Gastrocnemius medialis (tissue), 4 donors: Measurements from ENCODE around the gene ZNF354C. TPM values are rescaled to one million over a fixed set of nuclear protein-coding genes. Genes with fewer than 3 reads are reported as not detected.

Experiments
- ATAC-seq, 2 donors: fragments of 150-250 bp; one replicate each; pipeline ENCODE4 v1.9.1; 2016
- DNase-seq, 2 donors: peaks; one replicate each; pipeline ENCODE4 v3.0.0-alpha.2; 2019
- H3K27ac ChIP-seq, 4 donors: fragments of 200-600 bp; sonication (generic); 1 replicate in 1 of 4; 2 replicates in 3 of 4; pipeline ENCODE4 v1.5.1; 2016 to 2018; ENCODE audit warnings: mild to moderate bottlenecking in 2 of 4, moderate library complexity in 1 of 4
- H3K27me3 ChIP-seq, 3 donors: fragments of 200-600 bp; sonication (generic) in 2 of 3; 1 replicate in 1 of 3; 2 replicates in 2 of 3; pipeline versions ENCODE4 v1.5.1 to v1.6.0; 2016 to 2019; ENCODE audit warnings: mild to moderate bottlenecking in 1 of 3, moderate library complexity in 1 of 3
- H3K36me3 ChIP-seq, 2 donors: fragments of 200-600 bp; sonication (generic) in 1 of 2; one replicate each; pipeline ENCODE4 v1.5.1; 2017 to 2018
- H3K4me1 ChIP-seq, 2 donors: fragments of 200-600 bp; sonication (generic) in 1 of 2; one replicate each; pipeline ENCODE4 v1.5.1; 2016 to 2017; ENCODE audit warnings: mild to moderate bottlenecking in 2 of 2
- H3K4me3 ChIP-seq, 4 donors: fragments of 200-600 bp; sonication (generic) in 3 of 4; 1 replicate in 1 of 4; 2 replicates in 3 of 4; pipeline ENCODE4 v1.5.1; 2016 to 2019; ENCODE audit warnings: mild to moderate bottlenecking in 2 of 4
- H3K9me3 ChIP-seq, 3 donors: fragments of 200-600 bp; sonication (generic) in 2 of 3; 1 replicate in 1 of 3; 2 replicates in 2 of 3; pipeline ENCODE4 v1.5.1; 2016 to 2019
- CTCF ChIP-seq, 5 experiments: fragments of 450-650 bp in 3 of 5; fragments of 200-600 bp in 2 of 5; sonication (generic) in 2 of 5; IDR thresholded peaks in 4 of 5; conservative IDR thresholded peaks in 1 of 5; 1 replicate in 4 of 5; 2 replicates in 1 of 5; pipeline ENCODE4 v1.5.1; 2016 to 2019; ENCODE audit warnings: antibody characterized with exemption in 5 of 5, mild to moderate bottlenecking in 3 of 5, moderate library complexity in 3 of 5
- POLR2A ChIP-seq, 2 donors: fragments of 450-650 bp; IDR thresholded peaks; one replicate each; pipeline ENCODE4 v1.6.1; 2017; ENCODE audit warnings: antibody characterized with exemption in 2 of 2, mild to moderate bottlenecking in 2 of 2, moderate library complexity in 2 of 2
- in situ Hi-C, 4 donors: fragments of 200-750 bp; cut with MboI; loops; one replicate each; pipeline versions ENCODE4 v1.15.0 to v1.8.0; 2017; ENCODE audit warnings: low sequenced_read_pairs in 4 of 4
- intact Hi-C: fragments of 100-400 bp; cut with DNase I; formaldehyde crosslinking; loops from one replicate; pipeline ENCODE4 v1.15.1; 2023; ENCODE audit warnings: low total_unique reads
- total RNA-seq, 4 donors: library from RNA; depleted of rRNA; stranded (reverse); fragments of >200 nt; gene quantifications; one replicate each; pipeline versions ENCODE4 v1.1.0 to v1.2.3, GENCODE V29; 2016

Gene ZNF354C
- total RNA-seq, 4 donors from 2014 or later: 1.6 to 3.5 (median 2.3) TPM

DNA sequence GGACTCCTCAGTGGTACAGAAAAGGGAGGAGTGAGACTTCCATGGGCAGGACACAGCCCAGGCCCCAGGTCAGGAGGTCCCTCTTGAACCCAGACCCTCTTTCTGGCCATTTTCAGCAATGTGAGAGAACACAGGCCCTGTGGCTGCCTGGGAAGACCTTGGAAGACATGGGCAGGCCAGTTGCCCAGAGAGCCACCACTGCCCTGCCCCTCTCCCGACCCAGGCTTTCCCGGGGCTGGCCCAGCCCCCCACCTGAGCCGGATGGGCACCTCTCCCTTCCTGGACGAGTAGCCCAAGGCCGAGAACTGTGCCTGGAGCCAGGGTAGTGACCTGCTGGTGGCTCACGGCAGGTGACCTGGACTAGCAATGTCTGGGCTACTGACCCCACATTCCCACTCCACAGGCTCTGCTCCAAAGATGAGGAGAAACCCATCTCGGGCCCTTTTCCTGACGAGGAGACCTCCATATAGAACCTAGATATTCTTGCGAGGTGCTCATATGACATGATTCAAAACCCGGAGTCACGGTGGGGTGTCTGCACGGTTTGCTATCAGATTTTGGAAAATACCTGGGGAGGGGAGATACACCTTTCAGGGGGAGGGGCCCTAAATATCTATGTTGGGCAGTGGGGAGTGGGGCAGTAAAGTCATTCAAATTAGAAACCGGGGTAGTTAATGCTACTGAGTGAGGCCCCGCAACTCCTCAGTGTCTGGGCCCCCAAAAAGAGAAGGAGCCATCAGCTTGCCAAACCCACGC, 59.4 kb downstream of the ZNF354C start:
- no peaks in the 10 kb centered on the region for H3K36me3 ChIP-seq
- TF ChIP-seq CTCF (IDR thresholded peaks at IDR 0.05 in 4 of 5, conservative IDR thresholded peaks at IDR 0.05 in 1 of 5): no peak
- TF ChIP-seq POLR2A (IDR thresholded peaks at IDR 0.05): no peak
- H3K4me1 ChIP-seq: no peaks in the 10 kb centered on the region
- intact Hi-C loops: no loop called here
- DNase-seq (no peak), ATAC-seq (no peak)
- no peak overlapping the region for H3K27ac ChIP-seq
- H3K9me3 ChIP-seq: no peaks in the 10 kb centered on the region
- no peaks in the 10 kb centered on the region for H3K27me3 ChIP-seq
- in situ Hi-C loops: no loop called here
- no peak overlapping the region for H3K4me3 ChIP-seq

GRCh38 chr5:179120421-179120861, 60.3 kb downstream of the ZNF354C start:
- in situ Hi-C loops: no loop called here
- DNase-seq: no peak
- TF ChIP-seq POLR2A (IDR thresholded peaks at IDR 0.05) (no peak), CTCF (IDR thresholded peaks at IDR 0.05 in 4 of 5, conservative IDR thresholded peaks at IDR 0.05 in 1 of 5) (no peak)
- intact Hi-C loops: no loop called here
- H3K36me3 ChIP-seq: no peaks in the 10 kb centered on the region
- H3K4me3 ChIP-seq: no peak overlapping the region
- no peak overlapping the region for H3K27ac ChIP-seq
- no peaks in the 10 kb centered on the region for H3K4me1 ChIP-seq
- no peaks in the 10 kb centered on the region for H3K9me3 ChIP-seq
- no peaks in the 10 kb centered on the region for H3K27me3 ChIP-seq
- ATAC-seq: no peak

DNA sequence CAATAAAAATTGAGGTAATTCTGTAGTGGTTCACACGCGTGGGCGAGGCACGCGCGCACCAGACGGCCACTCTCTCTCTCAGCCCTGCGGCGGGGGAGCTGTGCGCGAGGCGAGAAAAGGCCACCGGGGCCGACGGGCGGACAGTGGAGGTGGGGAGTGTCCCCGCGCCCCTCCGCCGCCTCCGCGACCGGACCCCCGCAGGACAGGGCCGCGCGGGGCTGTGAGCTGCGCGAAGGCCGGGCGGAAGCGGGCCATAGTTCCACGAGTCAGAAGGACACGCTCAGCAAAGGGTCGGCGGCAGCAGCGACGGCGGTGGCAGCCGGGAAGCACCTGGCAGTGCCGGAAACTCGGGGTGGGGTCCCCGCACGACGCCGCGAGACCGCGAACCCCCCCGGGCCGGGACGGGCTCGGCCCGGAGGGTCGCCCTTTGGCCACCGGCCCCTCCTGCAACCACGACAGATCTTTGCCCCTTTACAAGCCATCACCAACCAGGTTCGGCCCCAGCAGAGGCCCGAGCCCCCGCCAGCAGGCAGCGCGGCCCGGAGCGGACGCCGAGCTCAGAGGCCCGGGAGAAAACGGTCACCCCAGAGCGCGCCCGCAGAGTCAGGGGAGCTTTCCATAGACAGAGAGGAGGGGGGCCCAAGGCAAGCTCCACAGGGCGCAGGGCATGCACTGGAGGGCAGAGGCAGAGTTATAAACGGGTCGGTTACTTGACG, 60.9 kb downstream of the ZNF354C start:
- intact Hi-C loops (no loop called here), in situ Hi-C loops (no loop called here)
- no peaks in the 10 kb centered on the region for H3K27me3 ChIP-seq

GRCh38 chr5:179121667-179122111, 61.5 kb downstream of the ZNF354C start:
- no peak overlapping the region for H3K27ac ChIP-seq
- no peak for ATAC-seq
- intact Hi-C loops: no loop called here
- no peaks in the 10 kb centered on the region for H3K4me1 ChIP-seq
- DNase-seq: no peak
- no peak overlapping the region for H3K4me3 ChIP-seq
- in situ Hi-C loops: no loop called here
- no peaks in the 10 kb centered on the region for H3K9me3 ChIP-seq
- no peaks in the 10 kb centered on the region for H3K36me3 ChIP-seq
- no peaks in the 10 kb centered on the region for H3K27me3 ChIP-seq
- TF ChIP-seq CTCF (IDR thresholded peaks at IDR 0.05 in 4 of 5, conservative IDR thresholded peaks at IDR 0.05 in 1 of 5) (no peak), POLR2A (IDR thresholded peaks at IDR 0.05) (no peak)

More for the DNA sequence above, 60.9 kb downstream of the ZNF354C start:
- DNase-seq (no peak), ATAC-seq (no peak)
- Histone ChIP-seq H3K27ac (no peak overlapping the region), H3K4me3 (no peak overlapping the region), H3K9me3 (no peaks in the 10 kb centered on the region), H3K36me3 (no peaks in the 10 kb centered on the region), H3K4me1 (no peaks in the 10 kb centered on the region)
- TF ChIP-seq POLR2A (IDR thresholded peaks at IDR 0.05) (no peak), CTCF (IDR thresholded peaks at IDR 0.05 in 4 of 5, conservative IDR thresholded peaks at IDR 0.05 in 1 of 5) (no peak)
